CD8-positive, alpha-beta memory T cell (primary cell): Measurements from ENCODE around the gene METTL26. TPM values are rescaled to one million over a fixed set of nuclear protein-coding genes. Genes with fewer than 3 reads are reported as not detected.

Experiments
- CTCF ChIA-PET: fragments of 350-600 bp; sonication (Branson Sonifier 250); formaldehyde crosslinking; loops from one replicate; lab custom pipeline; 2021; ENCODE audit warnings: antibody characterized with exemption; lab: Charles Lee
- POLR2A ChIA-PET: fragments of 350-600 bp; sonication (Branson Sonifier 250); formaldehyde crosslinking; loops from one replicate; lab custom pipeline; 2021; ENCODE audit warnings: antibody characterized with exemption; lab: Charles Lee
- DNase-seq, 5 donors: peaks; one replicate each; pipeline versions ENCODE4 v3.0.0 to v3.0.0-alpha.2; 2020 to 2022; ENCODE audit warnings: mixed read lengths in 1 of 5
- H3K27ac ChIP-seq: one replicate; pipeline ENCODE4 v1.7.0; 2013; ENCODE audit warnings: low read depth, mild to moderate bottlenecking, low read length, moderate library complexity
- H3K27me3 ChIP-seq: 2 replicates; pipeline ENCODE4 v1.7.0; 2013; ENCODE audit warnings: low read length, mild to moderate bottlenecking; ENCODE audit not compliant: insufficient read depth, poor library complexity, severe bottlenecking
- H3K36me3 ChIP-seq: 2 replicates; pipeline ENCODE4 v1.7.0; 2013; ENCODE audit warnings: mild to moderate bottlenecking, low read length, moderate library complexity; ENCODE audit not compliant: insufficient read depth
- H3K4me1 ChIP-seq: 2 replicates; pipeline ENCODE4 v1.7.0; 2013; ENCODE audit warnings: mild to moderate bottlenecking, low read length, moderate library complexity; ENCODE audit not compliant: insufficient read depth
- H3K4me3 ChIP-seq: 2 replicates; pipeline ENCODE4 v1.7.0; 2013; ENCODE audit warnings: mild to moderate bottlenecking, low read length
- H3K9me3 ChIP-seq: 2 replicates; pipeline ENCODE4 v1.7.0; 2013; ENCODE audit warnings: mild to moderate bottlenecking, low read length
- H3K27ac Mint-ChIP-seq, 8 donors: one replicate each; pipeline ENCODE4 v1.8.0; 2020 to 2021; ENCODE audit warnings: mixed read lengths in 8 of 8, mild to moderate bottlenecking in 6 of 8, inconsistent platforms in 3 of 8, moderate library complexity in 3 of 8
- H3K27me3 Mint-ChIP-seq, 2 donors: one replicate each; pipeline ENCODE4 v1.8.0; 2020 to 2021; ENCODE audit warnings: mixed read lengths in 2 of 2, mild to moderate bottlenecking in 1 of 2, moderate library complexity in 1 of 2
- H3K36me3 Mint-ChIP-seq, 3 donors: one replicate each; pipeline ENCODE4 v1.8.0; 2020 to 2021; ENCODE audit warnings: mixed read lengths in 3 of 3, inconsistent platforms in 1 of 3, mild to moderate bottlenecking in 1 of 3
- H3K4me1 Mint-ChIP-seq, 3 donors: one replicate each; pipeline ENCODE4 v1.8.0; 2020 to 2021; ENCODE audit warnings: mixed read lengths in 3 of 3, inconsistent platforms in 1 of 3, mild to moderate bottlenecking in 1 of 3
- H3K4me3 Mint-ChIP-seq, 7 donors: one replicate each; pipeline ENCODE4 v1.8.0; 2020 to 2021; ENCODE audit warnings: mixed read lengths in 7 of 7, mild to moderate bottlenecking in 6 of 7, moderate library complexity in 4 of 7, inconsistent platforms in 2 of 7
- H3K9me3 Mint-ChIP-seq, 5 donors: one replicate each; pipeline ENCODE4 v1.8.0; 2020 to 2022; ENCODE audit warnings: mixed read lengths in 5 of 5, mild to moderate bottlenecking in 3 of 5, moderate library complexity in 2 of 5, inconsistent platforms in 1 of 5
- polyA plus RNA-seq: library from polyadenylated mRNA; unstranded; fragments of 300-500 nt; fragmentation: Illumina TruSeq; gene quantifications from one replicate; pipeline ENCODE4 v1.2.3, GENCODE V29; 2021
- total RNA-seq, 2 experiments: library from RNA; stranded (reverse); gene quantifications; one replicate each; pipeline ENCODE4 v1.2.3, GENCODE V29; 2021

Gene METTL26
- total and polyA plus RNA-seq, 3 experiments from 2014 or later = 97.4 to 129 (median 129) TPM

- H3K4me1 Mint-ChIP-seq = peaks cover 20 to 41% (median 22%) of the 10 kb centered on the region in 3 donors
- ChIA-PET POLR2A (interaction anchor here (0.8 kb wide), 1 partner anchor 40 kb away, joined by 10 read pairs; the partner anchor contains the start of gene METTL26), CTCF (interaction anchor here (1.1 kb wide), 1 partner anchor 14 kb away, joined by 3 read pairs; no protein-coding TSS in a partner anchor)
- Histone ChIP-seq H3K36me3 (no peaks in the 10 kb centered on the region), H3K9me3 (no peaks in the 10 kb centered on the region), H3K27ac (no peak overlapping the region), H3K4me1 (peaks cover 1% of the 10 kb centered on the region), H3K4me3 (no peak overlapping the region), H3K27me3 (no peaks in the 10 kb centered on the region)
- no peaks in the 10 kb centered on the region for H3K9me3 Mint-ChIP-seq
- H3K27ac Mint-ChIP-seq = peak overlapping the region in 2 of 8 donors; percentile 14 to 44
- H3K27me3 Mint-ChIP-seq = no peaks in the 10 kb centered on the region
- H3K36me3 Mint-ChIP-seq = peaks cover 0 to 28% (median 0%) of the 10 kb centered on the region in 3 donors
- H3K4me3 Mint-ChIP-seq = peak overlapping the region in 1 of 7 donors; percentile 28
- DNase-seq = no peak
Measured at GRCh38 chr16:595942-596735, 40.0 kb downstream of the METTL26 start.

GRCh38 chr16:595094-595528 is 41.0 kb downstream of the METTL26 start:
- H3K36me3 Mint-ChIP-seq = peaks cover 0 to 27% (median 0%) of the 10 kb centered on the region in 3 donors
- POLR2A ChIA-PET = interaction anchor here (0.8 kb wide), 1 partner anchor 42 kb away, joined by 10 read pairs; the partner anchor contains the start of gene METTL26
- peaks cover 9% of the 10 kb centered on the region for H3K4me1 ChIP-seq
- H3K27ac ChIP-seq = no peak overlapping the region
- peak overlapping the region in 1 of 8 donors; percentile 67 for H3K27ac Mint-ChIP-seq
- DNase-seq = no peak
- peaks cover 26 to 49% (median 30%) of the 10 kb centered on the region in 3 donors for H3K4me1 Mint-ChIP-seq
- H3K27me3 ChIP-seq = no peaks in the 10 kb centered on the region
- H3K9me3 Mint-ChIP-seq = no peaks in the 10 kb centered on the region
- CTCF ChIA-PET = interaction anchor here (1.1 kb wide), 1 partner anchor 15 kb away, joined by 3 read pairs; no protein-coding TSS in a partner anchor
- no peaks in the 10 kb centered on the region for H3K9me3 ChIP-seq
- no peak overlapping the region for H3K4me3 Mint-ChIP-seq
- H3K27me3 Mint-ChIP-seq = no peaks in the 10 kb centered on the region
- no peaks in the 10 kb centered on the region for H3K36me3 ChIP-seq
- H3K4me3 ChIP-seq = no peak overlapping the region

GRCh38 chr16:593807-594206 is 42.3 kb downstream of the METTL26 start:
- Mint-ChIP-seq H3K9me3 (no peaks in the 10 kb centered on the region), H3K4me3 (peak overlapping the region in 2 of 7 donors; percentile 51 to 83), H3K27ac (peak overlapping the region in 2 of 8 donors; percentile 61 to 71), H3K27me3 (no peaks in the 10 kb centered on the region), H3K4me1 (peaks cover 26 to 52% (median 30%) of the 10 kb centered on the region in 3 donors), H3K36me3 (peaks cover 0 to 34% (median 0%) of the 10 kb centered on the region in 3 donors)
- Histone ChIP-seq H3K36me3 (no peaks in the 10 kb centered on the region), H3K27me3 (no peaks in the 10 kb centered on the region), H3K4me1 (peaks cover 9% of the 10 kb centered on the region), H3K4me3 (no peak overlapping the region), H3K27ac (no peak overlapping the region), H3K9me3 (no peaks in the 10 kb centered on the region)
- POLR2A ChIA-PET = interaction anchor here (0.6 kb wide), 1 partner anchor 9 kb away, joined by 3 read pairs; no protein-coding TSS in a partner anchor
- DNase-seq = no peak
- CTCF ChIA-PET = interaction anchor here (1.1 kb wide), 1 partner anchor 74 kb away, joined by 3 read pairs; the partner anchor contains the start of gene RHOT2

- H3K4me1 Mint-ChIP-seq = peaks cover 29 to 56% (median 30%) of the 10 kb centered on the region in 3 donors
Measured at GRCh38 chr16:593406-593805, 42.7 kb downstream of the METTL26 start.

GRCh38 chr16:592518-593306 is 43.4 kb downstream of the METTL26 start:
- Histone ChIP-seq H3K36me3 (no peaks in the 10 kb centered on the region), H3K27ac (no peak overlapping the region), H3K4me3 (no peak overlapping the region), H3K27me3 (no peaks in the 10 kb centered on the region), H3K4me1 (peaks cover 17% of the 10 kb centered on the region), H3K9me3 (no peaks in the 10 kb centered on the region)
- Mint-ChIP-seq H3K4me3 (peak overlapping the region in 3 of 7 donors; percentile 20 to 48 (median 45)), H3K4me1 (peaks cover 30 to 62% (median 31%) of the 10 kb centered on the region in 3 donors), H3K27ac (peak overlapping the region in 2 of 8 donors; percentile 73 to 92), H3K27me3 (peaks cover 0 to 1% of the 10 kb centered on the region in 2 donors), H3K36me3 (peaks cover 0 to 33% (median 0%) of the 10 kb centered on the region in 3 donors), H3K9me3 (no peaks in the 10 kb centered on the region)
- no peak for DNase-seq
- CTCF ChIA-PET = interaction anchor here (1.1 kb wide), 1 partner anchor 75 kb away, joined by 3 read pairs; the partner anchor contains the start of gene RHOT2
- POLR2A ChIA-PET = no interaction called here

More at GRCh38 chr16:593406-593805, 42.7 kb downstream of the METTL26 start:
- H3K36me3 ChIP-seq = no peaks in the 10 kb centered on the region
- H3K9me3 ChIP-seq = no peaks in the 10 kb centered on the region
- Mint-ChIP-seq H3K27me3 (peaks cover 0 to 1% of the 10 kb centered on the region in 2 donors), H3K9me3 (no peaks in the 10 kb centered on the region), H3K36me3 (peaks cover 0 to 33% (median 0%) of the 10 kb centered on the region in 3 donors), H3K27ac (peak overlapping the region in 3 of 8 donors; percentile 61 to 71 (median 68)), H3K4me3 (peak overlapping the region in 3 of 7 donors; percentile 45 to 83 (median 51))
- H3K4me1 ChIP-seq = peaks cover 10% of the 10 kb centered on the region
- H3K4me3 ChIP-seq = no peak overlapping the region
- H3K27me3 ChIP-seq = no peaks in the 10 kb centered on the region
- DNase-seq = no peak
- ChIA-PET POLR2A (no interaction called here), CTCF (interaction anchor here (1.1 kb wide), 1 partner anchor 74 kb away, joined by 3 read pairs; the partner anchor contains the start of gene RHOT2)
- H3K27ac ChIP-seq = no peak overlapping the region

- Histone ChIP-seq H3K9me3 (no peaks in the 10 kb centered on the region), H3K36me3 (no peaks in the 10 kb centered on the region), H3K27ac (no peak overlapping the region), H3K27me3 (no peaks in the 10 kb centered on the region), H3K4me1 (peaks cover 24% of the 10 kb centered on the region), H3K4me3 (no peak overlapping the region)
- H3K27me3 Mint-ChIP-seq = peaks cover 0 to 1% of the 10 kb centered on the region in 2 donors
- no peaks in the 10 kb centered on the region for H3K9me3 Mint-ChIP-seq
- peaks cover 0 to 33% (median 0%) of the 10 kb centered on the region in 3 donors for H3K36me3 Mint-ChIP-seq
- POLR2A ChIA-PET = no interaction called here
- peak overlapping the region; percentile 32 to 96 (median 86) for H3K4me3 Mint-ChIP-seq
- CTCF ChIA-PET = no interaction called here
- DNase-seq = no peak
- H3K27ac Mint-ChIP-seq = peak overlapping the region in 2 of 8 donors; percentile 90 to 92
- H3K4me1 Mint-ChIP-seq = peaks cover 30 to 64% (median 33%) of the 10 kb centered on the region in 3 donors
Measured at GRCh38 chr16:591892-592517, 44.1 kb downstream of the METTL26 start.

GRCh38 chr16:591231-591630 is 44.9 kb downstream of the METTL26 start:
- no peak for DNase-seq
- ChIA-PET POLR2A (no interaction called here), CTCF (no interaction called here)
- H3K27ac Mint-ChIP-seq = peak overlapping the region in 6 of 8 donors; percentile 80 to 92 (median 84)
- peaks cover 30 to 60% (median 32%) of the 10 kb centered on the region in 3 donors for H3K4me1 Mint-ChIP-seq
- H3K4me1 ChIP-seq = peaks cover 26% of the 10 kb centered on the region
- no peaks in the 10 kb centered on the region for H3K9me3 ChIP-seq
- peak overlapping the region; percentile 63 for H3K4me3 ChIP-seq
- peak overlapping the region; percentile 83 to 96 (median 90) for H3K4me3 Mint-ChIP-seq
- no peaks in the 10 kb centered on the region for H3K9me3 Mint-ChIP-seq
- no peaks in the 10 kb centered on the region for H3K36me3 ChIP-seq
- peaks cover 0 to 1% of the 10 kb centered on the region in 2 donors for H3K27me3 Mint-ChIP-seq
- H3K27ac ChIP-seq = no peak overlapping the region
- H3K27me3 ChIP-seq = no peaks in the 10 kb centered on the region
- H3K36me3 Mint-ChIP-seq = peaks cover 0 to 26% (median 0%) of the 10 kb centered on the region in 3 donors
